HepG2 (cell line): ENCODE measurements around the gene NCOA6. TPM values are rescaled to one million over a fixed set of nuclear protein-coding genes. Genes with fewer than 3 reads are reported as not detected.

Experiments
- ARHGAP35 ChIP-seq: sonication (generic); formaldehyde crosslinking; IDR thresholded peaks from 2 replicates; pipeline ENCODE4 v1.9.0; 2022; ENCODE audit warnings: mild to moderate bottlenecking, inconsistent platforms, moderate library complexity, missing genetic modification reagents, borderline replicate concordance
- CBFB ChIP-seq: sonication (generic); formaldehyde crosslinking; IDR thresholded peaks from 2 replicates; pipeline ENCODE4 v1.4.0; 2020; ENCODE audit warnings: missing genetic modification reagents
- MBD4 ChIP-seq: IDR thresholded peaks from 2 replicates; pipeline ENCODE4 v1.6.1; 2012; ENCODE audit warnings: low read length, inconsistent platforms, borderline replicate concordance
- MEIS1 ChIP-seq: sonication (generic); formaldehyde crosslinking; IDR thresholded peaks from 2 replicates; pipeline ENCODE4 v1.9.0; 2021; ENCODE audit warnings: mild to moderate bottlenecking, missing genetic modification reagents, moderate library complexity, borderline replicate concordance
- RFX1 ChIP-seq: fragments of 450-650 bp; IDR thresholded peaks from 2 replicates; pipeline ENCODE4 v1.6.1; 2017
- SMAD9 ChIP-seq: sonication (generic); formaldehyde crosslinking; IDR thresholded peaks from 2 replicates; pipeline ENCODE4 v1.5.1; 2020; ENCODE audit warnings: mild to moderate bottlenecking, missing genetic modification reagents
- XBP1 ChIP-seq: sonication (generic); formaldehyde crosslinking; IDR thresholded peaks from 2 replicates; pipeline ENCODE4 v1.5.0; 2020; ENCODE audit warnings: missing genetic modification reagents
- ZBTB42 ChIP-seq: sonication (generic); formaldehyde crosslinking; IDR thresholded peaks from 2 replicates; pipeline ENCODE4 v1.5.0; 2020; ENCODE audit warnings: mild to moderate bottlenecking, missing genetic modification reagents
- ZFX ChIP-seq: sonication (generic); formaldehyde crosslinking; IDR thresholded peaks from 2 replicates; pipeline ENCODE4 v1.4.0; 2020; ENCODE audit warnings: mild to moderate bottlenecking, low read depth, missing genetic modification reagents, moderate library complexity
- ZNF589 ChIP-seq: sonication (generic); formaldehyde crosslinking; conservative IDR thresholded peaks from 2 replicates; pipeline ENCODE4 v1.8.0; 2022; ENCODE audit warnings: mild to moderate bottlenecking, moderate library complexity, missing genetic modification reagents
- ZNF703 ChIP-seq: sonication (generic); formaldehyde crosslinking; IDR thresholded peaks from 2 replicates; pipeline ENCODE4 v1.5.1; 2020; ENCODE audit warnings: missing genetic modification reagents, mild to moderate bottlenecking, moderate library complexity, borderline replicate concordance
- ZNF775 ChIP-seq: sonication (generic); formaldehyde crosslinking; IDR thresholded peaks from 2 replicates; pipeline ENCODE4 v1.4.0; 2020; ENCODE audit warnings: missing genetic modification reagents, mild to moderate bottlenecking, moderate library complexity, borderline replicate concordance
- ZSCAN30 ChIP-seq: sonication (generic); formaldehyde crosslinking; IDR thresholded peaks from 2 replicates; pipeline ENCODE4 v1.5.0; 2020; ENCODE audit warnings: mild to moderate bottlenecking, missing genetic modification reagents
- polyA plus RNA-seq, 8 experiments: library from polyadenylated mRNA; depleted of rRNA in 3 of 8; stranded (reverse) in 7 of 8; unstranded in 1 of 8; fragments of >200 nt; fragmentation: Illumina TruSeq in 4 of 8; extraction: Trizol in 4 of 8; gene quantifications; 2 replicates each; pipeline versions ENCODE4 v1.2.1 to v1.2.3, GENCODE V29; 2011 to 2016; ENCODE audit warnings: low read depth in 4 of 8, missing spikeins in 1 of 8, mixed read lengths in 1 of 8; ENCODE audit not compliant: insufficient read depth in 1 of 8
- total RNA-seq, 5 experiments: library from RNA; depleted of rRNA; stranded (reverse); fragments of >200 nt; fragmentation: Illumina TruSeq; extraction: Trizol; gene quantifications; 2 replicates each; pipeline ENCODE4 v1.2.3, GENCODE V29; 2016; ENCODE audit warnings: low read depth in 1 of 5
- TF ChIP-seq, protein P1 (sequence below): sonication (generic); formaldehyde crosslinking; IDR thresholded peaks from 2 replicates; pipeline ENCODE4 v1.4.0; 2020; ENCODE audit warnings: missing genetic modification reagents, borderline replicate concordance
- TF ChIP-seq, protein P2 (sequence below): sonication (generic); formaldehyde crosslinking; conservative IDR thresholded peaks from 2 replicates; pipeline ENCODE4 v1.4.0; 2020; ENCODE audit warnings: missing genetic modification reagents
- TF ChIP-seq, protein P3 (sequence below): sonication (generic); formaldehyde crosslinking; IDR thresholded peaks from 2 replicates; pipeline ENCODE4 v1.4.0; 2020; ENCODE audit warnings: missing genetic modification reagents
- TF ChIP-seq, protein P4 (sequence below): sonication (generic); formaldehyde crosslinking; IDR thresholded peaks from 2 replicates; pipeline ENCODE4 v1.4.0; 2020; ENCODE audit warnings: mild to moderate bottlenecking, missing genetic modification reagents

NCOA6 gene
- total and polyA plus RNA-seq, 2 of the 13 experiments (the other 11 are each of a cell fraction or from before 2014, with no cell fraction given), result 11.2 to 29.3 TPM

DNA sequence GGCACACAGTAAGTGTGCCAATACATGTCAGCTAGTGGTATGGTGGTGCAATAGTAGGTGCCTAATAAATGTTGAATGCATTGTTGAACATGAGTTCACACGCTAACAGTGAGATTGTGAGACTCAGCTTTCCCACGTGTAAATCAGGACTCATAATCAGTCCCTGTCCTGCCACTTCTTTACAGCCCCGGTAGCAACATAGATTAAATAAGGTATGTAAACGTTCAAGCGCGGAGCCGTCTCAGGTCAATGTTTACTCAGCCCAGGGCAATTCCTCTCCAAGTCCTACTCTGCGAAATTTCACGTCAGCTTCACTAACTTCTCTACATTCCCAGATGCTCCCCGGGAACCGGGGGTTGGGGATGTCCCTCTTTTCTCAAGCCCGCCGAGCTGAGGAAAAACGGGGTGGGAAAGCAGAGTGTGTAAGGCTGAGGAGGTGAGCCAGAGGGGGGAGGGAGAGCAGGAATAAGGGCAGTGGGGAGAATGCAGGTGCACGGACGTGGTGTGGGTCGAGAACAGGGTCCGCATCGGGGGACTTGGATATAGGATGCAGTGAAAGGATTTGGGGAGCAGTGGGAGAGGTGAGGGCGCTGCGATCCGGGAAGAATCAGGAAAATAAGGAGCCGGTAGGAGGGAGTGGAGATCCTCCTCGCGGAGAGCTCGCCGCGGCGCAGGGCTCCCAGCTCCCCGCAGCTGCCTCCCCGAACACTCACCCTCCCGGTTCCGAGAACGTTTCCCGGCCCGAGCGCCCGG, 121.9 kb downstream of the NCOA6 start (continued):
- TF ChIP-seq, protein P1, sequence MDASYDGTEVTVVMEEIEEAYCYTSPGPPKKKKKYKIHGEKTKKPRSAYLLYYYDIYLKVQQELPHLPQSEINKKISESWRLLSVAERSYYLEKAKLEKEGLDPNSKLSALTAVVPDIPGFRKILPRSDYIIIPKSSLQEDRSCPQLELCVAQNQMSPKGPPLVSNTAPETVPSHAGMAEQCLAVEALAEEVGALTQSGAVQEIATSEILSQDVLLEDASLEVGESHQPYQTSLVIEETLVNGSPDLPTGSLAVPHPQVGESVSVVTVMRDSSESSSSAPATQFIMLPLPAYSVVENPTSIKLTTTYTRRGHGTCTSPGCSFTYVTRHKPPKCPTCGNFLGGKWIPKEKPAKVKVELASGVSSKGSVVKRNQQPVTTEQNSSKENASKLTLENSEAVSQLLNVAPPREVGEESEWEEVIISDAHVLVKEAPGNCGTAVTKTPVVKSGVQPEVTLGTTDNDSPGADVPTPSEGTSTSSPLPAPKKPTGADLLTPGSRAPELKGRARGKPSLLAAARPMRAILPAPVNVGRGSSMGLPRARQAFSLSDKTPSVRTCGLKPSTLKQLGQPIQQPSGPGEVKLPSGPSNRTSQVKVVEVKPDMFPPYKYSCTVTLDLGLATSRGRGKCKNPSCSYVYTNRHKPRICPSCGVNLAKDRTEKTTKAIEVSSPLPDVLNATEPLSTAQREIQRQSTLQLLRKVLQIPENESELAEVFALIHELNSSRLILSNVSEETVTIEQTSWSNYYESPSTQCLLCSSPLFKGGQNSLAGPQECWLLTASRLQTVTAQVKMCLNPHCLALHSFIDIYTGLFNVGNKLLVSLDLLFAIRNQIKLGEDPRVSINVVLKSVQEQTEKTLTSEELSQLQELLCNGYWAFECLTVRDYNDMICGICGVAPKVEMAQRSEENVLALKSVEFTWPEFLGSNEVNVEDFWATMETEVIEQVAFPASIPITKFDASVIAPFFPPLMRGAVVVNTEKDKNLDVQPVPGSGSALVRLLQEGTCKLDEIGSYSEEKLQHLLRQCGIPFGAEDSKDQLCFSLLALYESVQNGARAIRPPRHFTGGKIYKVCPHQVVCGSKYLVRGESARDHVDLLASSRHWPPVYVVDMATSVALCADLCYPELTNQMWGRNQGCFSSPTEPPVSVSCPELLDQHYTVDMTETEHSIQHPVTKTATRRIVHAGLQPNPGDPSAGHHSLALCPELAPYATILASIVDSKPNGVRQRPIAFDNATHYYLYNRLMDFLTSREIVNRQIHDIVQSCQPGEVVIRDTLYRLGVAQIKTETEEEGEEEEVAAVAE (CRISPR knock-in tag), result peak; percentile 16; the same call in 1 of the 2 replicates
- TF ChIP-seq ZNF775 (CRISPR knock-in tag) (peak; percentile 99), ZSCAN30 (CRISPR knock-in tag) (peak; percentile 88; the same call in 1 of the 2 replicates), SMAD9 (CRISPR knock-in tag) (no peak), MEIS1 (CRISPR knock-in tag) (no peak), ZFX (no peak; the same call in 1 of the 2 replicates), MBD4 (no peak), ZNF703 (no peak), ARHGAP35 (no peak; the same call in 1 of the 2 replicates), RFX1 (no peak), ZBTB42 (CRISPR knock-in tag) (no peak), CBFB (CRISPR knock-in tag) (0 out of 2 replicates have a peak, but pooled peaks have one; percentile 51), ZNF589 (CRISPR knock-in tag) (peak; percentile 87; the same call in 1 of the 2 replicates), XBP1 (CRISPR knock-in tag) (no peak)
- TF ChIP-seq, protein P2, sequence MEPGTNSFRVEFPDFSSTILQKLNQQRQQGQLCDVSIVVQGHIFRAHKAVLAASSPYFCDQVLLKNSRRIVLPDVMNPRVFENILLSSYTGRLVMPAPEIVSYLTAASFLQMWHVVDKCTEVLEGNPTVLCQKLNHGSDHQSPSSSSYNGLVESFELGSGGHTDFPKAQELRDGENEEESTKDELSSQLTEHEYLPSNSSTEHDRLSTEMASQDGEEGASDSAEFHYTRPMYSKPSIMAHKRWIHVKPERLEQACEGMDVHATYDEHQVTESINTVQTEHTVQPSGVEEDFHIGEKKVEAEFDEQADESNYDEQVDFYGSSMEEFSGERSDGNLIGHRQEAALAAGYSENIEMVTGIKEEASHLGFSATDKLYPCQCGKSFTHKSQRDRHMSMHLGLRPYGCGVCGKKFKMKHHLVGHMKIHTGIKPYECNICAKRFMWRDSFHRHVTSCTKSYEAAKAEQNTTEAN, result no peak
- TF ChIP-seq, protein P3, sequence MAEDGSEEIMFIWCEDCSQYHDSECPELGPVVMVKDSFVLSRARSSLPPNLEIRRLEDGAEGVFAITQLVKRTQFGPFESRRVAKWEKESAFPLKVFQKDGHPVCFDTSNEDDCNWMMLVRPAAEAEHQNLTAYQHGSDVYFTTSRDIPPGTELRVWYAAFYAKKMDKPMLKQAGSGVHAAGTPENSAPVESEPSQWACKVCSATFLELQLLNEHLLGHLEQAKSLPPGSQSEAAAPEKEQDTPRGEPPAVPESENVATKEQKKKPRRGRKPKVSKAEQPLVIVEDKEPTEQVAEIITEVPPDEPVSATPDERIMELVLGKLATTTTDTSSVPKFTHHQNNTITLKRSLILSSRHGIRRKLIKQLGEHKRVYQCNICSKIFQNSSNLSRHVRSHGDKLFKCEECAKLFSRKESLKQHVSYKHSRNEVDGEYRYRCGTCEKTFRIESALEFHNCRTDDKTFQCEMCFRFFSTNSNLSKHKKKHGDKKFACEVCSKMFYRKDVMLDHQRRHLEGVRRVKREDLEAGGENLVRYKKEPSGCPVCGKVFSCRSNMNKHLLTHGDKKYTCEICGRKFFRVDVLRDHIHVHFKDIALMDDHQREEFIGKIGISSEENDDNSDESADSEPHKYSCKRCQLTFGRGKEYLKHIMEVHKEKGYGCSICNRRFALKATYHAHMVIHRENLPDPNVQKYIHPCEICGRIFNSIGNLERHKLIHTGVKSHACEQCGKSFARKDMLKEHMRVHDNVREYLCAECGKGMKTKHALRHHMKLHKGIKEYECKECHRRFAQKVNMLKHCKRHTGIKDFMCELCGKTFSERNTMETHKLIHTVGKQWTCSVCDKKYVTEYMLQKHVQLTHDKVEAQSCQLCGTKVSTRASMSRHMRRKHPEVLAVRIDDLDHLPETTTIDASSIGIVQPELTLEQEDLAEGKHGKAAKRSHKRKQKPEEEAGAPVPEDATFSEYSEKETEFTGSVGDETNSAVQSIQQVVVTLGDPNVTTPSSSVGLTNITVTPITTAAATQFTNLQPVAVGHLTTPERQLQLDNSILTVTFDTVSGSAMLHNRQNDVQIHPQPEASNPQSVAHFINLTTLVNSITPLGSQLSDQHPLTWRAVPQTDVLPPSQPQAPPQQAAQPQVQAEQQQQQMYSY (CRISPR knock-in tag), result no peak; the same call in 1 of the 2 replicates
- TF ChIP-seq, protein P4, sequence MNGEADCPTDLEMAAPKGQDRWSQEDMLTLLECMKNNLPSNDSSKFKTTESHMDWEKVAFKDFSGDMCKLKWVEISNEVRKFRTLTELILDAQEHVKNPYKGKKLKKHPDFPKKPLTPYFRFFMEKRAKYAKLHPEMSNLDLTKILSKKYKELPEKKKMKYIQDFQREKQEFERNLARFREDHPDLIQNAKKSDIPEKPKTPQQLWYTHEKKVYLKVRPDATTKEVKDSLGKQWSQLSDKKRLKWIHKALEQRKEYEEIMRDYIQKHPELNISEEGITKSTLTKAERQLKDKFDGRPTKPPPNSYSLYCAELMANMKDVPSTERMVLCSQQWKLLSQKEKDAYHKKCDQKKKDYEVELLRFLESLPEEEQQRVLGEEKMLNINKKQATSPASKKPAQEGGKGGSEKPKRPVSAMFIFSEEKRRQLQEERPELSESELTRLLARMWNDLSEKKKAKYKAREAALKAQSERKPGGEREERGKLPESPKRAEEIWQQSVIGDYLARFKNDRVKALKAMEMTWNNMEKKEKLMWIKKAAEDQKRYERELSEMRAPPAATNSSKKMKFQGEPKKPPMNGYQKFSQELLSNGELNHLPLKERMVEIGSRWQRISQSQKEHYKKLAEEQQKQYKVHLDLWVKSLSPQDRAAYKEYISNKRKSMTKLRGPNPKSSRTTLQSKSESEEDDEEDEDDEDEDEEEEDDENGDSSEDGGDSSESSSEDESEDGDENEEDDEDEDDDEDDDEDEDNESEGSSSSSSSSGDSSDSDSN (CRISPR knock-in tag), result no peak; the same call in 1 of the 2 replicates
